Cerebellar nuclear complex (tissue), 1 donor: ENCODE data around the gene SRPK2.
A peak's percentile ranks its signal among the peaks of the same experiment; 100 is the strongest.
"Not testable (repeated sequence)": the region's sequence is repeated elsewhere in the genome, so short reads cannot be mapped to it uniquely, and the experiment has no call there.

Experiments
- DNase-seq, 2 experiments: peaks; one replicate each; lab custom pipeline; 2025; lab: John Stamatoyannopoulos, UW

The SRPK2 gene

GRCh38 chr7:105388356-105389087, at the start of gene SRPK2:
TSS of gene SRPK2 (minus strand) at chr7:105388921.
- DNase-seq: peak in 1 of 2 experiments; percentile 9

DNA sequence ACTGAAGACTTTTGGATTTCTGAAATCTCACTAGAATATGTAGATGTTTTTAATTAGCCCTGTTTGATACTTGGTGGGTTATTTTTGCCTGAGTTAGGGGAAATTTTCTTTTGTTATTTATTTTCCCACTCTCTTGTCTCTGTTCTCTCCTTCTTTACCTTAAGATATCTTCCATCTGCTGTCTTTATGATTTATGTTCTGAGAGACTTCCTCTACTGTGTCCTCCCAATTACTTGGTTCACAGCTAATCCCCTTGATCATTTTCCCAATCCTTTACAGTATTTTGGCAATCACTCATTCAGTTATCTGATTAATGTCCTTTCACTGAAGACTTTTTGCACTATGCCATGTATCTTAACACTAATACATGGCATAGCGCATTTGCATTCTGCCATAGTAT, 49.5 kb upstream of the SRPK2 start:
- no peak for DNase-seq

GRCh38 chr7:105437356-105437755, 48.6 kb upstream of the SRPK2 start:
- not testable (repeated sequence) for DNase-seq

- no peak for DNase-seq
These were observed 41.3 kb upstream of the SRPK2 start for GRCh38 chr7:105429746-105430612.

DNA sequence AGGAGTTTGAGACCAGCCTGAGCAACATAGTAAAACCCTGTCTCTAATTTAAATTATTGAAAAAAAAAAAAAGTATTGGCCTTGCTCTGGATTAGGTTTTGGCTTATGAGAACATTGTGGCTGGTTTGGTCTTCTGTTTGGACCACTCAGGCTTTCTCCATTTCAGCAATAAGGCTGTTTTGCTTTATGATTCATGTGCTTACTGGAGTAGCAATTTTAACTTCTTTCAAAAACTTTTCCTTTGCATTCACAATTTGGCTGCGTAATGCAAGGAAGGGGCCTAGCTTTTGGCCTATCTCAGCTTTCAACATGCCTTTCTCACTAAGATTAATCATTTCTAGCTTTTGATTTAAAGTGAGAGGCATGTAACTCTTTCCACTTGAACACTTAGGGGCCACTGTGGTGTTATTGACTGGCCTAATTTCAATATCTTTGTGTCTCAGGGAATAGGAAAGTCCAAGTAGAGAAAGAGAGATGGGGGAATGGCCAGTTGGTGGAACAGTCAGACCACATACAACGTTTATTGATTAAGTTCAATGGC, 38.0 kb upstream of the SRPK2 start:
- no peak for DNase-seq

DNA sequence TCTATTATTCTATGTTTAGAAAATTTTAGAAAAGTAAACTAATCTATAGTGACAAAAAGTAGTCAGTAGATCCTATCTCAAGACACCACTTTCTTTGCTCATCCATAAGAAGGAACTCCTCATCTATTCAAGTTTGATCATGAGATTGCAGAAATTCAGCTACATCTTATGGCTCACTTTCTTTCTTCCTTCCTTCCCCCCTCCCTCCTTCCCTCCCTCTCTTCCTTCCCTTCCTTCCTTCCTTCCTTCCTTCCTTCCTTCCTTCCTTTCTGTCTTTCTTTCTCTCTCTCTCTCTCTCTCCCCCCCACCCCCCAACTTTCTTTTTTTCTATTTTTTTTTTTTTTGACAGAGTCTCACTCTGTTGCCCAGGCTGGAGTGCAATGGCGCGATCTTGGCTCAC, 35.3 kb upstream of the SRPK2 start:
- no peak for DNase-seq

DNA sequence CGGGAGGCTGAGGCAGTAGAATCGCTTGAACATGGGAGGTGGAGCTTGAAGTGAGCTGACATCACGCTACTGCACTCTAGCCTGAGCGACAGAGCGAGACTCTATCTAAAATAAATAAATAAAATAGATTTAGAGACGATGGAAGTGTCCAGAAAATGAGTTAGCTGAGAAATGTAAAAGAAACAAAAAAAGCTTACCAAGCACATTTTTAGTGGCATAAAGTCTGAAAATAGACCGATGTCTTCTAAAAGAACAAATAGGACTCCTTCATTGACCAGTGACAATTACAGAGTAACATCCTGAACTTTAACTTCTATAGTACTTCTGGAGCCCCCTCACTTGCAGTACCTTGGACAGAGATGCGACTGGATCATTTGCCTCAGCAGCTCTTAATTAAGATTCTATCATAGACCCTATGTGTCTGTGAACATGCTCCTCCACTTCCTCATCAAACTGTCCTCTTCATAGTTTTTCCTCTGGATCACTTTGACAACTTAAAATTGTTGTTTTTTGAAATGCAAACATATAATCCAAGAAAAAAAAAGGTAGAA, 25.2 kb upstream of the SRPK2 start:
- DNase-seq: no peak

- DNase-seq: not testable (repeated sequence)
These were observed 22.1 kb upstream of the SRPK2 start for GRCh38 chr7:105410774-105411173.

DNA sequence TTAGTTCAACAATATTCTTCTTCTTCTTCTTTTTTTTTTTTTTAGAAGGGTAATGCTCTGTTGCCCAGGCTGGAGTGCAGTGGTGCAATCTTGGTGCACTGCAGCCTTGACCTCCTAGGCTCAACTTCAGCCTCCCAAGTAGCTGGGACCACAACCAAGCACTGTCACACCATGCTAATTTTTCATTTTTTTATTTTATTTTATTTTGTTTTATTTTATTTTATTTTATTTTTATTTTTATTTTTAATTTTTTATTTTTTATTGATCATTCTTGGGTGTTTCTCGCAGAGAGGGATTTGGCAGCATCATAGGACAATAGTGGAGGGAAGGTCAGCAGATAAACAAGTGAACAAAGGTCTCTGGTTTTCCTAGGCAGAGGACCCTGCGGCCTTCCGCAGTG, 21.1 kb upstream of the SRPK2 start:
- not testable (repeated sequence) for DNase-seq

GRCh38 chr7:105408791-105409410, 20.2 kb upstream of the SRPK2 start:
- no peak for DNase-seq

- no peak for DNase-seq
These were observed 14.4 kb upstream of the SRPK2 start for GRCh38 chr7:105403128-105403527.

GRCh38 chr7:105402221-105403095, 13.7 kb upstream of the SRPK2 start:
- DNase-seq: no peak

GRCh38 chr7:105399043-105399725, 10.5 kb upstream of the SRPK2 start:
- no peak for DNase-seq

DNA sequence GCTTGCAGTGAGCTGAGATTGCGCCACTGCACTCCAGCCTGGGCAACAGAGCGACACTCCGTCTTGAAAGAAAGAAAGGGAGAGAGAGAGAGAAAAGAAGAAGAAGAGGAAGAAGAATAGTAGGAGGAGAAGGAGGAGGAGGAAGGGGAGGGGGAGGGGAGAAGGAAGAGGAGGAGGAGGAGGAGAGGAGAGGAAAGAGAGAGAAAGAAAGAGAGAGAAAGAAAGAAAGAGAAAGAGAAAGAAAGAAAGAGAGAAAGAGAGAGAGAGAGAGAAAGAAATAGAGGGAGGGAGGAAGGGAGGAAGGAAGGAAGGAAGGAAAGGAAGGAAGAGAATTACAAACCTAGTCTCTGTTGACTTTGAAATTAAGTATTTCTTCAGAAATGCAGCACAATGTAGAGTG, 7.8 kb upstream of the SRPK2 start:
- no peak for DNase-seq

GRCh38 chr7:105391429-105391828, 2.7 kb upstream of the SRPK2 start:
- DNase-seq: no peak

DNA sequence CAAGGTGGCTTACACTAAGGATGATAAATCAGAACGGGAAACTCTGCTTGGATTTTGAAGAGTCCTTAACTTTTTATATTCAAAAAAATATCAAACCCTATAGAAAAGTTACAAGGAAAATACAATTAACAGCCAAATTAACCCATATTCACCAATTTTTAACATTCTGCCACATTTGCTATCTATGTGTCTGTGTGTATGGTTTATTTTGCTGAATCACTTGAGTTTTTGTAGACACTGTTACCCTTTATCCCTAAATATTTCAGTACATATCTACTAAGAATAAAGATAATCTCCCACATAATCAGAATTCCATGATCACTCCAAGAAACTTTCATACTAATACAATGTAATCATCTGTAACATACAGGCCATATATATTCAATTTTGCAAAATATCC, 1.2 kb upstream of the SRPK2 start:
- no peak for DNase-seq

DNA sequence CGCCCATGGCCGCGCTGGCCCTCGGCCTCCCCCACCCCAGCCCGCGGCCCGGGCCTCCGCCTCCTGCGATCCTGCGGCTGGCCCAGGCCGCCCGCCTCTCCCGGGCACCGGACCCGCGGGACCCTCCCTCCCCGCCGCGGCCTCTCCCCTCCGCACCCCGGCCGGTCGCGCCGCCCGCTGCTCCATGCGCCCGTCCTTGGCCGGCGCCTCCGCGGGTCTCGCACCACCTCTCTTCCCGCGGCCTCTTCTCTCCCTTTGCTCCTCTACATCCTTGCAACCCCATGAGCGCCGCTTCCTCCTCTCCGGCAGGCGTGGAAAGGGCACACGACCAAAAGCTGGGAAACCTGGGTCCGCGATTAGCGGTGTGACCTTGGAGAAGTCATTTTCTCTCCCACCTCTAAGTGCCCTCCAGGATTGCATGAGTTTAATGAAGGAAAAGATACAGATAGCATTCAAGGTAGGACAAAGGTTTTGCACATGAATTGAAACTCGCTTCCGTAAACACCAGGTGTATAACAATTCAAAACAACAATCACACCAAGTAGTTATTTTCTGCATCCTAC, 448 bp upstream of the SRPK2 start:
- no peak for DNase-seq

DNA sequence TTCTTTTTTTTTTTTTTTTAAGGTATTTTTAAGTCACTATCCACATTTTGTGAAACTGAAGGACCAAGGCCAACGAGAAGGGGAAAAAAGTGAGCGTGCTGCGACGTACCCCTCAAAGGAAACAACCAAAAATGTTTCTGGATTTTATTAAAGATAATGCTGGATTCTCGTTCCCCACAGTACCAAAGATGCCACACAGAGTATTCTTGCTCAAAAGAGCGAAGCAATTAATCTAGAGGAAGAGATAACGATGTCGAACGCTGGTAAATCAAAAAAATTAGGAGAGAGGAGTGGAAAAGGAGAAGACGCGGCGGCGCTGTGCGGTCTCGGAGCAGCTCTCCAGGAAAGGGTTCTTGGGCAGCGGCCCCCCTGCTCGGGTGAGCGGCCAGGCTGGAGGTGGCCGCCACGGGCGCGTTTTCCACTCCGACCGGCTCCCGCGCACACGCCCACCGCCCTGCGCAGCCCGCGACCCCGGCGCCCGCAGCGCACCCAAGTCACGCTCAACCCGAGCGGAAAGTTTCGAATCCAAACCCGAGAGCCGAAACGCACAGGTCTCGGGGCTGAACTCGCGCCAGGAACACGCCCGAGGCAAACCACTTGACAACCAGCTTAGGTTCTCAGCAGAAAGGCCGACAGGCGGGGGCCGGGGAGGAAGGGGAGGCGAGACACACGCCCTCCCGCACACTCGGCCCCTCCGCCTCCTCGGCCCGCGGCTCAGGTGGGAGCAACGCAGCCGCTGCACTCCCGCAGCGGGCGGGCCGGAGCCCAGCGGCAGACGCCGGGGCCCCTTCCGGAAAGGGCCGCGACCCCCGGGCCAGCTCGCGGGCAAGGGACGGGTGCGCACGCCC, 989 bp downstream of the SRPK2 start:
- no peak for DNase-seq

DNA sequence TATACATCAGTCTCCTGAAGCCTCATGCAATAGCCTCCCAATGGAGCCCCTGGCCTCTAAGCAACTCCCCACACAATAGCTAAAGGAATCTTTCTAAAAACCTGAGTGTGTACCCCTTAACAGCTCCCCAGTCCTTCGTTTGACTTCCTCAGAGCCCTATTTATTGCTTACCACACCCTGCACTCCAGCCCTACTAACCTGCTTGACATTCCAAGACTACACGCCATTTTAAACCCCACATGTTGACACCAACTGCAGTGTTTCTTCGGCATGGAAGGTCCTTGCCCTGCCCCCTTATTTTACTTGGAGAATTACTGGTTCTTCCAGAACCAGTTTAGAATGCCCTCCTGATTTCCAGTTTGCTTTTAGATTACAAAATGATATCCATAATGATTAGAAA, 10.8 kb downstream of the SRPK2 start:
- no peak for DNase-seq
